ENCODE measurements around the gene SHANK1. TPM values are rescaled to one million over a fixed set of nuclear protein-coding genes. Genes with fewer than 3 reads are reported as not detected.

Gene SHANK1
- total RNA-seq, 2 experiments from 2014 or later = not detected

DNA sequence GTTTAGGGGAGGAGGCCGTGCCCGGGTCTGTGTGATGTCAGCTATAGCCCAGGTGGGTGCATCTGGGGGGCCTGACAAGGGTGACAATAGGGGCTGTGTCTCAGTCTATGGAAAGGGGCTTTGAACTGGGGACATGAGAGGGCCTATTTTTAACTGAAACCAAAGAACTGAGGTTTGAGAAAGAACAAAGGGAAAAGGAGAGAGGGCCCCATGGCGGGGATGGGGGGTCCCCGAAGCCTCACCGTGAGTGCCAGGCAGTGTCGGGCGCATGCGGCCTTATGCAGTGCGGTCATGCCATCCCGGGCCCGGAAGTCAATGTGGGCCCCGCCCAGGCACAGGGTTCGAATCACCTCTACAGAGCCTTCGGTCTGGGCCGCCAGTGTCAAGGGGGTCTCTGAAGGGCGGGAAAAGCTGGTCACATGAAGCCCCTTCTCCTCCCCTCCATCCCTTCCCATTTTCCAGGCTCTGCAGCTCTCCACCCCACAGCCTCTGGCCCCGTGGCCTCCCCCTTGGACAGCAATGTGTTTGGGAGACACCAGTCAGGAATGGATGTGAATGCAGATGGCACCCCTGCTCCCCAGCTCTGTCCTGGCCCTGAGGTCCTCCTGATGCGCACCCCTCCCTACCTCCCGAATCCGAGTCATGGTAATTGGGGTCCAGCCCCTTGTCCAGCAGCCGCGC lies 5.9 kb downstream of the SHANK1 start:
- Mint-ChIP-seq H3K36me3 (no peaks in the 10 kb centered on the region), H3K4me3 (peak overlapping the region; percentile 34), H3K9me3 (no peaks in the 10 kb centered on the region), H3K4me1 (peaks cover 17% of the 10 kb centered on the region), H3K27ac (no peak overlapping the region), H3K27me3 (peaks cover 14% of the 10 kb centered on the region)
- ATAC-seq (ENCODE audit: low read depth) = peak; percentile 24
- POLR2A ChIA-PET = interaction anchor here (1.4 kb wide), 1 partner anchor 11 kb away, joined by 7 read pairs; no protein-coding TSS in a partner anchor
- no peak for DNase-seq

DNA sequence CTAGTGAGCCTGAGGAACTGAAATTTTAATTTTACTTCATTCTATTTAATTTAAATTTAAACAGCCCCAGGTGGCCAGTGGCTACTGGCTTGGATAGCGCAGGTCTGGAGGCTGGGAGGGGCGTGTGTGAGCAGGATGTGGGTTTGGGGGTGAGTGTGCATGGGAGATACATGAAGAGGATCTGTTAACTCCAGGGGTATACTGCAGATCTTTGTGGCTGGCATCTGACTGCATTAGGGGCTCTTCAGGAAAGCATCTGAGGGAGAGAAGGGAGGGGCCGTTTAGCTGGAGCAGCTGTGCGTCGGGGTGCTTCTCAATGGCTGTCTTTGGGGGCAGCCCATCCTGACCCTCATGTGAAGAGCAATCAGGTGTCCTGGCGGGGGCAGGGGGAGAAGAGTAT lies 6.8 kb downstream of the SHANK1 start:
- DNase-seq = no peak
- POLR2A ChIA-PET = interaction anchor here (1.4 kb wide), 1 partner anchor 12 kb away, joined by 7 read pairs; no protein-coding TSS in a partner anchor
- Mint-ChIP-seq H3K27ac (peak overlapping the region; percentile 61), H3K9me3 (no peaks in the 10 kb centered on the region), H3K36me3 (no peaks in the 10 kb centered on the region), H3K4me1 (peaks cover 17% of the 10 kb centered on the region), H3K27me3 (peaks cover 14% of the 10 kb centered on the region), H3K4me3 (peak overlapping the region; percentile 34)
- ATAC-seq (ENCODE audit: low read depth) = peak; percentile 70

DNA sequence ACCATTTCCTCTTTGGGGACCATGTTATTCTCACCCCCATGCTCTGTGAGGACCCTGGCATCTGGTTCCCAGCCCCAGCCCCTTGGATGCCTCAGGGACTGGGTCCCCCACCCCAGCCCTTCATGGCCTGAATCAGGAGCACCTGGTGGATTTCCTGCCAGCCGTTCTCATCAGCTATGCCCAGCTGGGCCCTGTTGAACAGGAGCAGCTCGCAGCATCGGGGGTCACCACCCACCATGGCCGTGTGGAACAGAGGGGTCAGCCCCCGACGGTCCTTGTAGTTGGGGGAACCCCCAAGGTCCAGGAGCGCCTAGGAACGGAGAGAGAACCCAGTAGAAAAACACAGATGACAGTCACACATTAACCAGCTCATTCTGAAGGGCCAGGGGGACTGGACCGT lies 7.8 kb downstream of the SHANK1 start:
- H3K36me3 Mint-ChIP-seq = no peaks in the 10 kb centered on the region
- no peak overlapping the region for H3K4me3 Mint-ChIP-seq
- H3K9me3 Mint-ChIP-seq = no peaks in the 10 kb centered on the region
- no peak overlapping the region for H3K27ac Mint-ChIP-seq
- ATAC-seq (ENCODE audit: low read depth) = no peak
- peaks cover 6% of the 10 kb centered on the region for H3K27me3 Mint-ChIP-seq
- peaks cover 13% of the 10 kb centered on the region for H3K4me1 Mint-ChIP-seq
- POLR2A ChIA-PET = no interaction called here
- no peak for DNase-seq

GRCh38 chr19:50711196-50711595 lies 8.4 kb downstream of the SHANK1 start:
- POLR2A ChIA-PET = no interaction called here
- H3K36me3 Mint-ChIP-seq = no peaks in the 10 kb centered on the region
- ATAC-seq (ENCODE audit: low read depth) = no peak
- H3K4me3 Mint-ChIP-seq = no peak overlapping the region
- peaks cover 6% of the 10 kb centered on the region for H3K27me3 Mint-ChIP-seq
- no peak for DNase-seq
- H3K27ac Mint-ChIP-seq = no peak overlapping the region
- H3K4me1 Mint-ChIP-seq = peaks cover 13% of the 10 kb centered on the region
- no peaks in the 10 kb centered on the region for H3K9me3 Mint-ChIP-seq

- peaks cover 6% of the 10 kb centered on the region for H3K27me3 Mint-ChIP-seq
- H3K27ac Mint-ChIP-seq = no peak overlapping the region
- ATAC-seq (ENCODE audit: low read depth) = no peak
- POLR2A ChIA-PET = no interaction called here
- no peak overlapping the region for H3K4me3 Mint-ChIP-seq
- no peaks in the 10 kb centered on the region for H3K36me3 Mint-ChIP-seq
- peaks cover 13% of the 10 kb centered on the region for H3K4me1 Mint-ChIP-seq
- no peaks in the 10 kb centered on the region for H3K9me3 Mint-ChIP-seq
- DNase-seq = no peak
These were observed 9.0 kb downstream of the SHANK1 start for GRCh38 chr19:50710612-50711011.

GRCh38 chr19:50710094-50710493 lies 9.5 kb downstream of the SHANK1 start:
- POLR2A ChIA-PET = no interaction called here
- H3K36me3 Mint-ChIP-seq = no peaks in the 10 kb centered on the region
- no peak for ATAC-seq (ENCODE audit: low read depth)
- no peak overlapping the region for H3K4me3 Mint-ChIP-seq
- DNase-seq = no peak
- H3K4me1 Mint-ChIP-seq = peaks cover 13% of the 10 kb centered on the region
- peaks cover 5% of the 10 kb centered on the region for H3K27me3 Mint-ChIP-seq
- no peak overlapping the region for H3K27ac Mint-ChIP-seq
- H3K9me3 Mint-ChIP-seq = no peaks in the 10 kb centered on the region

DNA sequence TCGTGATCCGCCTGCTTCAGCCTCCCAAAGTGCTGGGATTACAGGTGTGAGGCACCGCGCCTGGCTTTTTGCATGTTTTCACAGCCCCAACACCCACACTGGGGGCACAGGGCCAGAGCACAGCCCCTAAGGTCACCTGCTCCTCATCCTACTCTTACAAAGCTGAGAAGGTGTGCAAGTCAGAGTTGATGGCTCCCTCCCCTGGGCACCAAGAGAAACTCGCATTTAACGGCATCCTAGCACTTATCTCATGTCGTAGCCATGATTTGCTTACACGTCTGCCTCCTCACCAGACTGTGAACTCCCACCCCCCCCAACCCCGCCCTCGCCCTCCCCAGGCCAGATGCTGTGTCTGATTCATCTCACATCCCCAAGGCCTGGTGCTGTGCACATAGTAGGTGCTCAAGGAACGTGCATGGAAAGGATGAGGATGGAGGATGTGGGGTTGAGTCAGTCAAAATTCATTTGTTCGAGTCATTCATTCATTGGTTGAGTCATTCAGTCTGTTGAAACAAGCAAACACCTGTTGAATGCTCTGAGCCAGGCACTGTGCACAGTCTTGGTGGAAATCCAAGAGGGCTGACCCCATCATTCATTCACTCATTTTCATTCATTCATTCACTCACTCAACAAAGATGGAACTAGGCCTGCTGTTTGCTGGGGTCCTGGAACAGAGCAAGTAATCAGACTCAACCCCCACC lies 11.3 kb downstream of the SHANK1 start:
- no peaks in the 10 kb centered on the region for H3K9me3 Mint-ChIP-seq
- H3K4me1 Mint-ChIP-seq = peaks cover 8% of the 10 kb centered on the region
- peaks cover 17% of the 10 kb centered on the region for H3K27me3 Mint-ChIP-seq
- no peak overlapping the region for H3K27ac Mint-ChIP-seq
- no peak overlapping the region for H3K4me3 Mint-ChIP-seq
- DNase-seq = no peak
- POLR2A ChIA-PET = interaction anchor here (0.6 kb wide), 1 partner anchor 98 kb away, joined by 3 read pairs; no protein-coding TSS in a partner anchor
- H3K36me3 Mint-ChIP-seq = no peaks in the 10 kb centered on the region
- no peak for ATAC-seq (ENCODE audit: low read depth)

DNA sequence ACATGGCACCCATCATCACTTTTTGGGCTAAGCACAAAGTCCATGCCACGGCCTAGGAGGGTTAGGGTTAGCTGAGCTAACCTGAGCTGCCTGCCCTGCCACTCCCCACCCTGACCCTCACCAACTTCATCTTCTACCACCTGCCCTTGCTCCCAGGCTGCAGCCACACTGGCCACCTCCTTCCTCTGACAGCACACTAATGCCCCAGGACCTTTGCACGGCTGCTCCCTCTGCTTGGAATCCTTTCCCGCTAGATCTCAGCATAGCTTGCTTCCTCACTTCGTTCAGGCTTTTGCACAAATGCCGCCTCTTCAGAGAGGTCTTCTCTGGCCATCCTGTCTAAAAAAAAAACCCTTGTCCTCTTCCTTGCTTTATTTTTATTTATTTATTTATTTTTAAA lies 13.2 kb downstream of the SHANK1 start:
- ATAC-seq (ENCODE audit: low read depth) = no peak
- POLR2A ChIA-PET = interaction anchor here (0.6 kb wide), 1 partner anchor 164 kb away, joined by 3 read pairs; no protein-coding TSS in a partner anchor
- Mint-ChIP-seq H3K36me3 (no peaks in the 10 kb centered on the region), H3K27ac (no peak overlapping the region), H3K4me3 (no peak overlapping the region), H3K4me1 (peaks cover 1% of the 10 kb centered on the region), H3K9me3 (no peaks in the 10 kb centered on the region), H3K27me3 (peaks cover 16% of the 10 kb centered on the region)
- no peak for DNase-seq

- POLR2A ChIA-PET = no interaction called here
- DNase-seq = no peak
- Mint-ChIP-seq H3K4me1 (peaks cover 1% of the 10 kb centered on the region), H3K27me3 (peaks cover 16% of the 10 kb centered on the region), H3K4me3 (no peak overlapping the region), H3K36me3 (no peaks in the 10 kb centered on the region), H3K9me3 (no peaks in the 10 kb centered on the region), H3K27ac (no peak overlapping the region)
- ATAC-seq (ENCODE audit: low read depth) = peak; percentile 85
These were observed 14.1 kb downstream of the SHANK1 start for GRCh38 chr19:50705422-50706019.

DNA sequence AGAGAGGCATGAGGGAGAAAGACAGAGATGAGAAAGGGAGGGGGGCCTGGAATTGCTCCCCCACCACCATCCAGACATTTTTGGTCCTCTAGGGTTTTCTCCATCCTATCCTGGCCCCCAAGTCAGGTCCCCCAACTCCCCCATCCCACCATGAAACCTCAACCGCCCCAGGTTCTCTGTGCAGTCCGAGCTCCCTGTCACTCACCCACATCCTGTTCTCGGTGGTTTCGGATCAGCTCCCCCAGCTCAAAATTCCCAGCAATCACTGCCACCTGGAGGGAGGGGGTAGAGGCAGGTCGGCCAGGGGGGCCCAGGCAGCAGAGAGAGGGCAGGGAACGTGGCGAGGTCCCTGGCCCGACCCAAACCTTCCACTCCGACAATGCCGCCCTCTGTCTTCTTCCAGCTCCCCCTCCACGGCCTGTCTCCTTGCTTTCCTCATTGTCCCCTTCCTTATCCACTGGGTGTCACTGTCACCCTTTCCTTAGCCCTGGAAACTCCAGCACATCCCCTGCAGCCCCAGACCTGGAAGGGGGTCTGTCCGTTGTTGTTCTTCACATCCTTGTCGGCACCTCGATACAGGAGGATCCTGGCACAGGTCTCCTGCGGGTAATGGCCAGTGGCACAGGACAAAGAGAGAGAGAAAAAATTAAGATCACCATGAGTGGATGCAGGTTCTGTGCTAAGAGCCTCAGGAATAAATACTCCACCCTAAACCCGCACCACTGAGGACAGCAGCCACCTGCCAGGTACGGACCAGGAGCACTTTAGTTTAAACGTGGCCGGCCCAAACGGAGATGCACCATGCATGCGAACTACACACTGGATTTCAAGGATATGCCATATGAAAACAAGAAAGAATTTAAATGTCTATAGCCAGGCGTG lies 15.4 kb downstream of the SHANK1 start:
- H3K9me3 Mint-ChIP-seq = no peaks in the 10 kb centered on the region
- H3K27ac Mint-ChIP-seq = peak overlapping the region; percentile 72
- peaks cover 1% of the 10 kb centered on the region for H3K4me1 Mint-ChIP-seq
- no peaks in the 10 kb centered on the region for H3K36me3 Mint-ChIP-seq
- POLR2A ChIA-PET = no interaction called here
- no peak for ATAC-seq (ENCODE audit: low read depth)
- H3K27me3 Mint-ChIP-seq = peaks cover 21% of the 10 kb centered on the region
- no peak for DNase-seq
- H3K4me3 Mint-ChIP-seq = no peak overlapping the region

DNA sequence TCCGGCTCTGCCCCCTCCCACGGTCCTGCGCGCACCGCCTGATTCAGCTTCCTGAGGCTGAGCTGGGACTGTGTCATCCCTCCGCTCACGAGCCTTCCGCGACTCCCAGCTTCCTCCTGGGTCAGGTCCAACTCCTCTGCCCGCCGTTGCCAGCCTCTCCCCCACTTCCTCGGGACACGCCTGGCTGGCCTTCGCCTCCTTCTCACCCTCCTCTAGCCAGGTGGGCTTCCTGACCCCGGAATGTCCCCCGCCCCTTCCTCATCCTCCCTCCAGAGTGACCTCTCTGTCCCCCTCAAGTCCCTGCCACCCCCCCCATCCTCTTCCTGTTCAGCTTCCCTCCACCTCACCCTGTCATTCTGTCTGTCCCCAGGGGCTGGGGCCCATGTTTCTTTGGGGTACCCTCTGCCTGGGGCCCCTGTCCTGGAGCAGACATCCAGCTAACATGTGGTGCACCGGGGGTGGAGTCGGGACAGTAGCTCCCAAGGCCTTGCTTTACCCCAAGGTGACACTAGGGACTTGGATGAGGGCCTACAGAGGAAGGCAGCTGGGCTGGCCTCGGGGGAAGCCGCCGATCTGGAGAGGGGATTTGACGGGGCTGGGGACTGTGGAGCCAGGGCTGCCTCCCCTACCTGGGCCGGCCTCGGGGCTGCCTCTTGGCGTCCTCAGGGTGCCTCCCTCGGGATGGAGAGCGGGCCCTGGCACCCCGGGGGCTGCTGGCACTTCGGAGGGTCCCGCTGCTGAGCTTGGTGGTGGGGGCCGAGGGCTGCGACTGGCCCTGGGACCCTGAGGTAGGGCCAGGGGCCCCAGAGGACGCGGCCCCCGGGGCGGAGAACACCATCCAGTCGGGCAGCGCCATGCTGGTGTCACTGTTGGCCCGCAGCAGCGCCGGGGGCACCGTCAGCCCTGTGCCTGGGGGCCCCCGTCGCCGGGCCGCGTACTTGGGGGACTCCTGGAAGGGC lies 16.5 kb downstream of the SHANK1 start:
- Mint-ChIP-seq H3K4me1 (peaks cover 1% of the 10 kb centered on the region), H3K4me3 (no peak overlapping the region), H3K27me3 (peaks cover 21% of the 10 kb centered on the region), H3K36me3 (no peaks in the 10 kb centered on the region), H3K27ac (no peak overlapping the region), H3K9me3 (no peaks in the 10 kb centered on the region)
- no peak for DNase-seq
- POLR2A ChIA-PET = interaction anchor here (1.0 kb wide), 1 partner anchor 355 kb away, joined by 3 read pairs; no protein-coding TSS in a partner anchor
- ATAC-seq (ENCODE audit: low read depth) = no peak

- peaks cover 21% of the 10 kb centered on the region for H3K27me3 Mint-ChIP-seq
- POLR2A ChIA-PET = interaction anchor here (1.0 kb wide), 1 partner anchor 356 kb away, joined by 3 read pairs; no protein-coding TSS in a partner anchor
- peaks cover 1% of the 10 kb centered on the region for H3K4me1 Mint-ChIP-seq
- no peaks in the 10 kb centered on the region for H3K9me3 Mint-ChIP-seq
- ATAC-seq (ENCODE audit: low read depth) = no peak
- DNase-seq = no peak
- H3K36me3 Mint-ChIP-seq = no peaks in the 10 kb centered on the region
- H3K4me3 Mint-ChIP-seq = no peak overlapping the region
- H3K27ac Mint-ChIP-seq = no peak overlapping the region
These were observed 17.3 kb downstream of the SHANK1 start for GRCh38 chr19:50702158-50702870.

All from activated naive CD8-positive, alpha-beta T cell treated with anti-CD3 and anti-CD28 coated beads, Interleukin-2, amount 10 ng/mL, durations not matched to agents 7 days and 5 days (primary cell).